IMR-90 (cell line): ENCODE data around the gene XPR1. TPM values are rescaled to one million over a fixed set of nuclear protein-coding genes. Genes with fewer than 3 reads are reported as not detected.
A peak's percentile ranks its signal among the peaks of the same experiment; 100 is the strongest.

Source experiments
- ATAC-seq: fragments of 200-7000 bp; cut with Tn5 transposase; 2 replicates; pipeline ENCODE4 v1.9.1; 2020; ENCODE audit warnings: low read depth, mild to moderate bottlenecking, moderate library complexity
- BruUV-seq: library from RNA; stranded (reverse); fragments of 400-500 nt; replicated peaks from 2 replicates; lab custom pipeline; 2021; lab: Mats Ljungman, UMichigan
- CTCF ChIA-PET: fragments of 300-600 bp; formaldehyde crosslinking; extraction: SDS; loops from one replicate; lab custom pipeline; 2021; ENCODE audit warnings: antibody characterized with exemption; lab: Yijun Ruan, JAX
- POLR2A ChIA-PET: fragments of 300-600 bp; sonication (Branson Sonifier 250); formaldehyde crosslinking; loops from one replicate; lab custom pipeline; 2022; ENCODE audit warnings: antibody characterized with exemption; ENCODE audit not compliant: unreplicated experiment; lab: Charles Lee
- DNase-seq: peaks from one replicate; pipeline ENCODE4 v3.0.0; 2013
- H2AFZ ChIP-seq: replicated peaks from 2 replicates; pipeline ENCODE3; 2013; ENCODE audit warnings: low read length, mild to moderate bottlenecking; ENCODE audit not compliant: poor library complexity
- H2AK5ac ChIP-seq: 2 replicates; pipeline ENCODE4 v1.6.1; 2013; ENCODE audit warnings: low read depth, low read length, inconsistent platforms
- H2AK9ac ChIP-seq: replicated peaks from 2 replicates; pipeline ENCODE3; 2013; ENCODE audit warnings: mild to moderate bottlenecking, low read depth, low read length, moderate library complexity; ENCODE audit not compliant: poor library complexity
- H2BK120ac ChIP-seq: 2 replicates; pipeline ENCODE4 v1.6.1; 2013; ENCODE audit warnings: low read depth, low read length, inconsistent platforms
- H2BK15ac ChIP-seq: 3 replicates; pipeline ENCODE4 v1.6.1; 2013; ENCODE audit warnings: low read depth, low read length, inconsistent platforms
- H2BK20ac ChIP-seq: 2 replicates; pipeline ENCODE4 v1.6.1; 2013; ENCODE audit warnings: low read depth, mild to moderate bottlenecking, inconsistent platforms, low read length, moderate library complexity
- H2BK5ac ChIP-seq: 2 replicates; pipeline ENCODE4 v1.6.1; 2013; ENCODE audit warnings: mild to moderate bottlenecking, low read depth, low read length, inconsistent platforms; ENCODE audit not compliant: poor library complexity, severe bottlenecking
- H3K14ac ChIP-seq: replicated peaks from 2 replicates; pipeline ENCODE4 v1.6.1; 2013; ENCODE audit warnings: low read depth, low read length, inconsistent platforms
- H3K18ac ChIP-seq: 2 replicates; pipeline ENCODE4 v1.6.1; 2013; ENCODE audit warnings: low read depth, low read length, control low read depth
- H3K23ac ChIP-seq: 2 replicates; pipeline ENCODE4 v1.6.1; 2013; ENCODE audit warnings: low read depth, low read length, inconsistent platforms
- H3K27ac ChIP-seq: 2 replicates; pipeline ENCODE4 v1.5.1; 2013; ENCODE audit warnings: mild to moderate bottlenecking, control low read depth, low read length; ENCODE audit not compliant: insufficient read depth
- H3K27me3 ChIP-seq: 2 replicates; pipeline ENCODE4 v1.6.1; 2013; ENCODE audit warnings: low read length; ENCODE audit not compliant: control insufficient read depth, insufficient read depth
- H3K36me3 ChIP-seq: 2 replicates; pipeline ENCODE4 v1.6.1; 2013; ENCODE audit warnings: low read length, mixed read lengths; ENCODE audit not compliant: control insufficient read depth, insufficient read depth
- H3K4ac ChIP-seq: 2 replicates; pipeline ENCODE4 v1.6.1; 2013; ENCODE audit warnings: low read depth, low read length, inconsistent platforms
- H3K4me1 ChIP-seq: 2 replicates; pipeline ENCODE4 v1.6.1; 2013; ENCODE audit warnings: low read length, mixed read lengths; ENCODE audit not compliant: control insufficient read depth, insufficient read depth
- H3K4me2 ChIP-seq: 2 replicates; pipeline ENCODE4 v1.6.1; 2013; ENCODE audit warnings: low read depth, mild to moderate bottlenecking, control low read depth, low read length, moderate library complexity
- H3K4me3 ChIP-seq: 2 replicates; pipeline ENCODE4 v1.5.1; 2013; ENCODE audit warnings: low read depth, mild to moderate bottlenecking, control low read depth, low read length, moderate library complexity; ENCODE audit not compliant: insufficient read depth
- H3K56ac ChIP-seq: 2 replicates; pipeline ENCODE4 v1.6.1; 2013; ENCODE audit warnings: low read length, inconsistent platforms; ENCODE audit not compliant: insufficient read depth; ENCODE audit errors: extremely low read depth
- H3K79me1 ChIP-seq, 2 experiments: 2 replicates each; pipeline ENCODE4 v1.6.1; 2013; ENCODE audit warnings: low read length in 2 of 2, inconsistent platforms in 1 of 2, low read depth in 1 of 2
- H3K9ac ChIP-seq: 2 replicates; pipeline ENCODE4 v1.6.1; 2013; ENCODE audit warnings: low read depth, low read length, control low read depth
- H3K9me1 ChIP-seq: 2 replicates; pipeline ENCODE4 v1.6.1; 2013; ENCODE audit warnings: low read length, inconsistent platforms; ENCODE audit not compliant: insufficient read depth
- H3K9me3 ChIP-seq: 2 replicates; pipeline ENCODE4 v1.6.1; 2013; ENCODE audit warnings: low read length; ENCODE audit not compliant: control insufficient read depth, insufficient read depth
- H4K20me1 ChIP-seq: 2 replicates; pipeline ENCODE4 v1.6.1; 2013; ENCODE audit warnings: low read length, inconsistent platforms; ENCODE audit not compliant: insufficient read depth
- H4K5ac ChIP-seq: 2 replicates; pipeline ENCODE4 v1.6.1; 2013; ENCODE audit warnings: mild to moderate bottlenecking, low read depth, low read length, control low read depth
- H4K8ac ChIP-seq, 2 experiments: 2 replicates each; pipeline ENCODE4 v1.6.1; 2013; ENCODE audit warnings: low read depth in 2 of 2, low read length in 2 of 2, control low read depth in 1 of 2, inconsistent platforms in 1 of 2
- H4K91ac ChIP-seq: 2 replicates; pipeline ENCODE4 v1.6.1; 2013; ENCODE audit warnings: low read depth, low read length, inconsistent platforms; ENCODE audit not compliant: insufficient read depth
- BHLHE40 ChIP-seq: fragments of 150-350 bp; IDR thresholded peaks from 2 replicates; pipeline ENCODE4 v1.6.1; 2016; ENCODE audit warnings: mild to moderate bottlenecking, low read depth, low read length
- CEBPB ChIP-seq: IDR thresholded peaks from 2 replicates; pipeline ENCODE4 v1.6.1; 2012; ENCODE audit warnings: low read depth, low read length, improper control_type of control experiment
- MXI1 ChIP-seq: IDR thresholded peaks from 2 replicates; pipeline ENCODE4 v1.6.1; 2012; ENCODE audit warnings: low read depth, mild to moderate bottlenecking, low read length, moderate library complexity, borderline replicate concordance
- WGBS, 2 experiments: methylation state at CpG; one replicate each; pipeline versions ENCODE4 v1.1.5 to v1.1.7; 2013; ENCODE audit warnings: missing lambda C conversion rate in 2 of 2; ENCODE audit not compliant: insufficient read length in 1 of 2; ENCODE audit errors: extremely low coverage in 2 of 2; 5-methylcytosine and 5-hydroxymethylcytosine counted together
- dilution Hi-C: fragments of 300-500 bp; cut with HindIII; formaldehyde crosslinking; loops from one replicate; pipeline ENCODE4 v1.14.3; 2018; ENCODE audit warnings: low sequenced_read_pairs; ENCODE audit not compliant: unreplicated experiment
- in situ Hi-C: fragments of 300-500 bp; cut with MboI; formaldehyde crosslinking; loops from 3 replicates; pipeline ENCODE4 v1.14.3; 2019; ENCODE audit warnings: low sequenced_read_pairs, inconsistent platforms, mixed read lengths
- intact Hi-C: fragments of 100-400 bp; cut with micrococcal nuclease; formaldehyde crosslinking; loops from 2 replicates; pipeline ENCODE4 v1.10.0; 2022
- polyA plus RNA-seq, 3 experiments: library from polyadenylated mRNA; depleted of rRNA; stranded (reverse); fragments of >200 nt; gene quantifications; 2 replicates each; pipeline ENCODE4 v1.2.3, GENCODE V29; 2012; ENCODE audit warnings: low replicate concordance in 1 of 3
- total RNA-seq: library from RNA; depleted of rRNA; stranded (reverse); fragments of >200 nt; gene quantifications from 2 replicates; pipeline ENCODE4 v1.2.3, GENCODE V29; 2012

XPR1 gene
- total and polyA plus RNA-seq, 2 of the 4 experiments (the other 2 are of a cell fraction), result 11.8 to 25.1 TPM

DNA sequence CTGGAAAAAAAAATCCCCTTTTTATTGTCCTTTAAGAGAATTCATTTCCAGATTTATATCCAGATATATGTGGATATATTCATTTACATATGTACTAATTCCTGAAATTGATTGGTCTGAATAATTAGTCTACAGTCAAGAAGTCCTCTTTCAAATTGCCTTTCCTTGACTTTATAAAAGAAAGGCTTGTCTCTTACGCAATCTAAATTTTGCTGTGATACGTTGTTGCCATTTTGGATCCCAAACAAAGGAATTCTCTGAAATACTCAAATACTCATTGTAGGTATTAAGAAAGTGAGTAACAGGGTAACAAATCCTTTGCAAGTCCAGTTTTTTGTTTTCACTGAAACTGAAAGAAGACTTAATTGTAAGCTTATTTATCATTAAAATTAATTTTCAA, 144.0 kb downstream of the XPR1 start:
- Histone ChIP-seq H4K8ac (no peak overlapping the region), H3K4me3 (no peak overlapping the region), H3K4ac (no peak overlapping the region), H2BK15ac (no peak overlapping the region), H4K20me1 (no peaks in the 10 kb centered on the region), H3K4me2 (no peak overlapping the region), H2BK20ac (no peak overlapping the region), H2AFZ (no peak overlapping the region), H3K27me3 (no peaks in the 10 kb centered on the region), H3K79me1 (peaks cover 22 to 24% of the 10 kb centered on the region in 2 experiments; a peak in 3 of 4 replicates), H2BK120ac (no peak overlapping the region), H3K9ac (no peak overlapping the region), H3K4me1 (no peaks in the 10 kb centered on the region; the same call in 1 of the 2 replicates), H3K9me3 (no peaks in the 10 kb centered on the region), H4K91ac (no peak overlapping the region), H4K5ac (no peak overlapping the region), H3K36me3 (no peaks in the 10 kb centered on the region), H2BK5ac (no peak overlapping the region), H3K27ac (no peak overlapping the region), H3K56ac (no peak overlapping the region), H3K14ac (no peak overlapping the region), H3K18ac (no peak overlapping the region), H3K23ac (no peak overlapping the region), H2AK5ac (no peak overlapping the region), H2AK9ac (no peak overlapping the region), H3K9me1 (no peaks in the 10 kb centered on the region)
- ChIA-PET POLR2A (no interaction called here), CTCF (no interaction called here)
- DNase-seq, result no peak
- intact Hi-C loops, result no loop called here
- no CpG with 5 or more reads among the region's 2 CpGs for WGBS, 2 experiments
- dilution Hi-C loops, result no loop called here
- TF ChIP-seq CEBPB (peak; percentile 89), BHLHE40 (no peak), MXI1 (no peak)
- no TSS peak for BruUV-seq
- in situ Hi-C loops, result no loop called here
- no peak for ATAC-seq
